GM10248 (cell line): ENCODE measurements around the gene SLC9A7.

ENCODE experiments used
- CTCF ChIA-PET: fragments of 300-600 bp; sonication (Branson Sonifier 250); formaldehyde crosslinking; extraction: SDS; loops from one replicate; lab custom pipeline; 2021; ENCODE audit warnings: antibody characterized with exemption; lab: Yijun Ruan, JAX
- POLR2A ChIA-PET: fragments of 350-650 bp; sonication (Branson Sonifier 250); formaldehyde crosslinking; extraction: SDS; loops from one replicate; lab custom pipeline; 2020; ENCODE audit warnings: antibody characterized with exemption; lab: Yijun Ruan, JAX
- DNase-seq: peaks from one replicate; pipeline ENCODE4 v3.0.0; 2012; ENCODE audit errors: extremely low spot score
- CTCF ChIP-seq: IDR thresholded peaks from 2 replicates; pipeline ENCODE4 v1.5.1; 2012; ENCODE audit warnings: mild to moderate bottlenecking, low read depth; ENCODE audit errors: extremely low read depth, missing control alignments, control extremely low read depth

SLC9A7 gene

DNA sequence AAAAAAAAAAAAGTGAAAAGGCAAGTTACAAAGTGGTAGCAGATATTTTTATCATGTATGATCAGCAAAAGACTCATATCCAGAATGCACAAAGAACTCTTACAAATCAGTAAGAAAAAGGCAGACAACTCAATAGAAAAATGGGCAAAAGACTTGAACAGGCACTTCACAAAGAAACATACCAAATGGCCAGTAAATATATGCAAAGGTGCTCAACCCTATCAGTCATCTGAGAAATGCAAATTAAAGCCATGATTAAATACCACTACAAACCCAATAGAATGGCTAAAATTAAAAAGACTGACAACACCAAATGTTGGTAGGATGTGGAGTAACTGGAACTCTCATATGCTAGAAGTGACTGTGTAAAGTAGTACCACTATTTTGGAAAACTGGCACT, 140.0 kb downstream of the SLC9A7 start:
- CTCF ChIA-PET: no interaction called here
- POLR2A ChIA-PET: no interaction called here
- DNase-seq: no peak
- no peak for TF ChIP-seq CTCF

GRCh38 chrX:46617906-46618305, 141.0 kb downstream of the SLC9A7 start:
- POLR2A ChIA-PET: no interaction called here
- CTCF ChIA-PET: no interaction called here
- no peak for TF ChIP-seq CTCF
- no peak for DNase-seq

- TF ChIP-seq CTCF: no peak
- no peak for DNase-seq
- CTCF ChIA-PET: interaction anchor here (1.8 kb wide), 1 partner anchor 14 kb away, joined by 6 read pairs; no protein-coding TSS in a partner anchor
- POLR2A ChIA-PET: no interaction called here
Observed at GRCh38 chrX:46611658-46612362, 147.1 kb downstream of the SLC9A7 start.

DNA sequence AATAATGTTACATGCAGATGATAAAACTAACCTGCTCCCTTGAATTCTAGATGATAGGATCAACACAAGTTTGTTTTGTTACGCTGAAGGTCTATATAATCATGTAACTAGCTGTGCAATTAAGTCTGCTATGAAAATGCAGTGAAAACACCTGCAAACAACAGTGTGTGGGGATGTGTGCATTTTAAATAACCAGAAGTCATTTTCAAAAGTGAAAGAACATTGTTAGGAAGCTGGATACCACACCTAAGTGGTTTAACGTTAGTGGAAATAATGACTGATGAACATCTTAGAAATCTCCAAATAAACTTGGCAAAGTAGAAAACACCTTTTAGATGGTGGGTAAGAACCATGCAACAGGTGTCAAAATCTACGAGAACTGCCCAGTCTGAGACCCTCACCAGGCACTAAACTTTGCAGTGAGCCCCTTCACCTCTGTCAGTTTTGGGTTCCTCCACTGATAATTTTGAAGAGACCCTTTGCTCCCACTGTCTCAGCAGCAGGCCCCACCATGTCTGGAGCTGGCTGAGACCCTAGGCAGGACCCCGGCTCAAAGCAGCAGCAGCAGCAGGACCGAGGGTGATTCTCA, 148.8 kb downstream of the SLC9A7 start:
- TF ChIP-seq CTCF: no peak
- CTCF ChIA-PET: no interaction called here
- POLR2A ChIA-PET: no interaction called here
- DNase-seq: no peak

DNA sequence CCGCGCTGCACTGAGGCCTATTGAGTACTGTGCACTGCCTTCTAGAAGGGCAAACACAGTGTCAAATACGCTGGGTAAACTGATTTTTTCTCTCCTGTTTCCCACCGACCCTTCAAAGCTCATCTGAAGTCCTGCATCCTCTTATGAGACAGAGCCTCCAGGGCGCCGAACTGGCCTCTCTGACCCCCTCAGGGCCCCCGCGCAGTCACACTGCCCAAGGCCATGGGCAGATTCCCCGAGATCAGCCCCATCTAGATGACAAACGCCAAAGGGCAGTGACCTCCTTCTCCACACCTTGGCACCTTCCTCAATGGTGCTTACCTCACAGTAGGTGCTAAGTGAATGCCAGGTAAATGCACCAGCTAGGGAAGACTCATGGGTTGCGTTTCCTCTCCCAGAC, 151.0 kb downstream of the SLC9A7 start:
- POLR2A ChIA-PET: no interaction called here
- no peak for DNase-seq
- CTCF ChIA-PET: interaction anchor here (1.1 kb wide), 1 partner anchor 16 kb away, joined by 3 read pairs; no protein-coding TSS in a partner anchor
- no peak for TF ChIP-seq CTCF

DNA sequence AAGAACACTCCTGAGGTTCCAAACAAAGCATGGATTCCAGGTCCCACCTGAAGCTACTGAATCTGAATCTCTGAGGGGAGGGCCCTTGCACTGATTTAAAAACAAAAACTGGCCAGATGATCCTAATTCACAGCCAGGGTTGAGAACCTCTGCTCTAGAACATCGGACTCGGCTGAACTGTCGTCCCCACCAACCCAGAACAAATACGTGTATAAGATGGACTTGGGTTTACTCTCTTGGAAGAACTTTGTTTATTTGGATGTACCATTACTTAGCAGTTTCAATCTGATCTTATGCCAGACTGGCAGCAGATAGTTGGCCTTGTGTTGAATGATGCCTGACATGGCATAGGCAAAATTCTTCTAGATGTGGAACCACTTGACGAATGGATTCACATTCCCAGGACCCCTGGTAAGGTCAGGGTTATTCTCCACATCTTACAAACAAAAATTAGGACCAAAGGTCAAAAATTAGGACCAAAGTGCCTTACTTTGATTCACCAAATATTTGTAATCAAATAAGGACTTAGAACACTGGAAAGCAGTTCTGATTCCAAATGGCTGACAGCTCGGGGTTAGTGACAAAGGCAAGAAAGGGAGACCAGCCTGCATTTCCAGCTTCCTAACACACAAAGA, 156.3 kb downstream of the SLC9A7 start:
- ChIA-PET CTCF (no interaction called here), POLR2A (no interaction called here)
- TF ChIP-seq CTCF: no peak
- no peak for DNase-seq
